GM23338 (cell line): ENCODE data around the gene UVRAG. TPM values are rescaled to one million over a fixed set of nuclear protein-coding genes. Genes with fewer than 3 reads are reported as not detected.

Source experiments
- ATAC-seq: fragments of 200-7000 bp; cut with Tn5 transposase; 3 replicates; pipeline ENCODE4 v1.9.1; 2020
- DNase-seq: peaks from one replicate; pipeline ENCODE4 v3.0.0-alpha.2; 2015; ENCODE audit warnings: low spot score
- H2AFZ ChIP-seq: fragments of 200-600 bp; sonication (generic); 2 replicates; pipeline ENCODE4 v1.8.0; 2016; ENCODE audit warnings: antibody characterized with exemption, mild to moderate bottlenecking, moderate library complexity
- H3F3A ChIP-seq: fragments of 200-600 bp; sonication (generic); replicated peaks from 2 replicates; pipeline ENCODE4 v1.8.0; 2017; ENCODE audit warnings: antibody characterized with exemption, mixed run types, low read depth
- H3K27ac ChIP-seq: fragments of 200-600 bp; sonication (generic); 2 replicates; pipeline ENCODE4 v1.6.1; 2016; ENCODE audit warnings: low read depth
- H3K27me3 ChIP-seq: fragments of 200-600 bp; sonication (generic); 2 replicates; pipeline ENCODE4 v1.8.0; 2016; ENCODE audit warnings: mild to moderate bottlenecking, mixed run types, moderate library complexity; ENCODE audit not compliant: insufficient read depth
- H3K36me3 ChIP-seq: fragments of 200-600 bp; sonication (generic); 2 replicates; pipeline ENCODE4 v1.8.0; 2016; ENCODE audit warnings: mild to moderate bottlenecking; ENCODE audit not compliant: insufficient read depth
- H3K4me1 ChIP-seq: fragments of 200-600 bp; sonication (generic); 2 replicates; pipeline ENCODE4 v1.8.0; 2016; ENCODE audit warnings: mild to moderate bottlenecking, moderate library complexity; ENCODE audit not compliant: insufficient read depth
- H3K4me2 ChIP-seq: fragments of 200-600 bp; sonication (generic); 2 replicates; pipeline ENCODE4 v1.7.1; 2017; ENCODE audit warnings: mixed run types
- H3K4me3 ChIP-seq: fragments of 200-600 bp; sonication (generic); 2 replicates; pipeline ENCODE4 v1.6.1; 2016; ENCODE audit warnings: mixed run types
- H3K79me2 ChIP-seq: fragments of 200-600 bp; sonication (generic); replicated peaks from 2 replicates; pipeline ENCODE4 v1.8.0; 2017; ENCODE audit warnings: mild to moderate bottlenecking; ENCODE audit not compliant: insufficient read depth
- H3K9me2 ChIP-seq: fragments of 200-600 bp; sonication (generic); 2 replicates; pipeline ENCODE4 v1.8.0; 2017; ENCODE audit not compliant: insufficient read depth
- H4K20me1 ChIP-seq: fragments of 200-600 bp; sonication (generic); replicated peaks from 2 replicates; pipeline ENCODE4 v1.8.0; 2017; ENCODE audit warnings: mild to moderate bottlenecking; ENCODE audit not compliant: insufficient read depth
- H3K27ac Mint-ChIP-seq: 2 replicates; pipeline ENCODE4 v1.8.0; 2020; ENCODE audit warnings: inconsistent platforms, mild to moderate bottlenecking, moderate library complexity, mixed read lengths
- H3K27me3 Mint-ChIP-seq: 3 replicates; pipeline ENCODE4 v1.8.0; 2022; ENCODE audit warnings: low read depth, mild to moderate bottlenecking, moderate library complexity, mixed read lengths, inconsistent platforms; ENCODE audit not compliant: insufficient read depth, poor library complexity
- H3K36me3 Mint-ChIP-seq: 3 replicates; pipeline ENCODE4 v1.8.0; 2021; ENCODE audit warnings: low read depth, mild to moderate bottlenecking, inconsistent platforms, moderate library complexity, mixed read lengths
- H3K4me1 Mint-ChIP-seq: 3 replicates; pipeline ENCODE4 v1.8.0; 2020; ENCODE audit warnings: mild to moderate bottlenecking, inconsistent platforms, mixed read lengths
- H3K4me3 Mint-ChIP-seq: 3 replicates; pipeline ENCODE4 v1.8.0; 2021; ENCODE audit warnings: moderate library complexity, mild to moderate bottlenecking, inconsistent platforms, mixed read lengths
- H3K9me3 Mint-ChIP-seq: 3 replicates; pipeline ENCODE4 v1.8.0; 2020; ENCODE audit warnings: moderate library complexity, mild to moderate bottlenecking, inconsistent platforms, mixed read lengths
- CREB1 ChIP-seq: fragments of 250-450 bp; sonication (Bioruptor Pico); IDR thresholded peaks from 2 replicates; pipeline ENCODE4 v1.5.0; 2020; ENCODE audit warnings: low read depth, mild to moderate bottlenecking, moderate library complexity
- EZH2 ChIP-seq: fragments of 200-600 bp; sonication (generic); IDR thresholded peaks from one replicate; pipeline ENCODE4 v1.8.0; 2017; ENCODE audit warnings: antibody characterized with exemption, mild to moderate bottlenecking, low read depth; ENCODE audit not compliant: unreplicated experiment
- NANOG ChIP-seq: IDR thresholded peaks from 2 replicates; pipeline ENCODE4 v1.6.1; 2016; ENCODE audit warnings: antibody characterized with exemption, borderline replicate concordance
- POLR2AphosphoS5 ChIP-seq: IDR thresholded peaks from 2 replicates; pipeline ENCODE4 v1.6.1; 2016; ENCODE audit warnings: antibody characterized with exemption, low read depth
- STAT1 ChIP-seq: IDR thresholded peaks from one replicate; pipeline ENCODE4 v1.6.1; 2016; ENCODE audit warnings: antibody characterized with exemption; ENCODE audit not compliant: unreplicated experiment
- ZNF114 ChIP-seq: fragments of 250-450 bp; sonication (Bioruptor Pico); IDR thresholded peaks from 2 replicates; pipeline ENCODE4 v1.5.0; 2020; ENCODE audit warnings: mild to moderate bottlenecking, moderate library complexity
- ZNF331 ChIP-seq: fragments of 250-450 bp; sonication (Bioruptor Pico); IDR thresholded peaks from 2 replicates; pipeline ENCODE4 v1.5.0; 2020; ENCODE audit warnings: low read depth, mild to moderate bottlenecking, moderate library complexity
- polyA plus RNA-seq: library from polyadenylated mRNA; unstranded; fragments of >200 nt; fragmentation: Nextera tagmentation; extraction: Ambion mirVana; gene quantifications from 2 replicates; pipeline ENCODE4 v1.2.1, GENCODE V29; 2016
- total RNA-seq: library from RNA; depleted of rRNA; stranded (reverse); fragments of >200 nt; shearing (Covaris generic); gene quantifications from 2 replicates; pipeline ENCODE4 v1.2.3, GENCODE V29; 2014
- TF ChIP-seq, protein P1 (sequence below), 2 experiments: fragments of 200-600 bp in 1 of 2; sonication (generic) in 1 of 2; conservative IDR thresholded peaks; 2 replicates each; pipeline versions ENCODE4 v1.5.1 to v1.6.1; 2016 to 2017; ENCODE audit warnings: antibody characterized with exemption in 2 of 2, low read depth in 2 of 2, mild to moderate bottlenecking in 2 of 2, moderate library complexity in 1 of 2
- TF ChIP-seq, protein P2 (sequence below): IDR thresholded peaks from 2 replicates; pipeline ENCODE4 v1.6.1; 2016; ENCODE audit warnings: antibody characterized with exemption
- TF ChIP-seq, protein P3 (sequence below): fragments of 250-450 bp; sonication (Bioruptor Pico); IDR thresholded peaks from 2 replicates; pipeline ENCODE4 v1.5.0; 2020; ENCODE audit warnings: mild to moderate bottlenecking, moderate library complexity

UVRAG gene
- total and polyA plus RNA-seq, 2 experiments from 2014 or later, result 15.3 to 17.4 TPM

DNA sequence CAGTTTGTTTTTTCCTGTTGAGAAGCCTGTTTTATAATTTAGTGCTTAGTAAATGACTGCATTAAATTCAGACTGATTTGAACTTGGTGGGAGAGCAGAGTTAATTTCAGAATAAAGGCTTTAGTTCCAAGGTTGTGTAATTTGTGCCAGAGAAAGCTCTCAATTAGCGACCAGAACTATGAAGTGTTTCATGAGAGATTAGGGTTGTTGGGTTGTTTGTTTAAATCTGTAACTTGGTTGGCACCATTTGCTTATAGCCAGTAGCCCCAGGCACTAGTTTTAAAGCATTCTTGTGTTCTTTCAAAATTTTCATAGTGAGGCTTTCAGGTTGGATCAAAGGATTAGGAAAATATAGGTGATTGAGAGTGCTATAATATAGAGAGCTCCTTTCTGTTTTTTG, 25.5 kb downstream of the UVRAG start (continued):
- no peak for TF ChIP-seq ZNF331 (CRISPR knock-in tag)
- TF ChIP-seq, protein P1, sequence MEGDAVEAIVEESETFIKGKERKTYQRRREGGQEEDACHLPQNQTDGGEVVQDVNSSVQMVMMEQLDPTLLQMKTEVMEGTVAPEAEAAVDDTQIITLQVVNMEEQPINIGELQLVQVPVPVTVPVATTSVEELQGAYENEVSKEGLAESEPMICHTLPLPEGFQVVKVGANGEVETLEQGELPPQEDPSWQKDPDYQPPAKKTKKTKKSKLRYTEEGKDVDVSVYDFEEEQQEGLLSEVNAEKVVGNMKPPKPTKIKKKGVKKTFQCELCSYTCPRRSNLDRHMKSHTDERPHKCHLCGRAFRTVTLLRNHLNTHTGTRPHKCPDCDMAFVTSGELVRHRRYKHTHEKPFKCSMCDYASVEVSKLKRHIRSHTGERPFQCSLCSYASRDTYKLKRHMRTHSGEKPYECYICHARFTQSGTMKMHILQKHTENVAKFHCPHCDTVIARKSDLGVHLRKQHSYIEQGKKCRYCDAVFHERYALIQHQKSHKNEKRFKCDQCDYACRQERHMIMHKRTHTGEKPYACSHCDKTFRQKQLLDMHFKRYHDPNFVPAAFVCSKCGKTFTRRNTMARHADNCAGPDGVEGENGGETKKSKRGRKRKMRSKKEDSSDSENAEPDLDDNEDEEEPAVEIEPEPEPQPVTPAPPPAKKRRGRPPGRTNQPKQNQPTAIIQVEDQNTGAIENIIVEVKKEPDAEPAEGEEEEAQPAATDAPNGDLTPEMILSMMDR (conservative IDR thresholded peaks at IDR 0.05; ENCODE audit: low read depth in 2 of 2), result no peak

DNA sequence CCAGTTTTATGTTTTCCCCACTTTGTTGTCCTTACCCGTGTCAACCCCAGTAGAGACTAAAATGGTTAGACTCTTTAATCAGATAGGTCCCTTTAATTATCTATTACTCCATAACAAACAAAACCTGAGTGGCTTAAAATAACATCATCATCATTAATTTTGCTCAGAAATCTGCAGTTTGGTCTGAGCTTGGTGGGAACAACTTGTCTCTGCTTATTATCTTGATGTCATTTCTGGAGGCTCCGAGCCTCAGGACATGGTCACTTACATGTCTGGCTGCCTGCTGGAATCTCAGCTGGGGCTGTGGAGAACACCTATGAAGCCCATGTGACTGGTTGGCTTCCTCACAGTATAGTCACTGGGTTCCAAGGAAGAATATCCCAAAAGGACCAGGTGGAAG, 26.7 kb downstream of the UVRAG start:
- Histone ChIP-seq H3F3A (no peaks in the 10 kb centered on the region), H3K4me1 (peaks cover 10% of the 10 kb centered on the region; the same call in 1 of the 2 replicates), H2AFZ (no peak overlapping the region), H3K4me3 (no peak overlapping the region), H3K27me3 (no peaks in the 10 kb centered on the region), H3K36me3 (no peaks in the 10 kb centered on the region), H3K4me2 (no peak overlapping the region), H4K20me1 (0 out of 2 replicates have a peak, but pooled peaks cover 9% of the 10 kb centered on the region), H3K79me2 (peaks cover 35% of the 10 kb centered on the region), H3K27ac (no peak overlapping the region), H3K9me2 (no peaks in the 10 kb centered on the region)
- Mint-ChIP-seq H3K27me3 (no peaks in the 10 kb centered on the region), H3K27ac (no peak overlapping the region), H3K36me3 (no peaks in the 10 kb centered on the region; the same call in 2 of the 3 replicates), H3K4me3 (no peak overlapping the region), H3K4me1 (peaks cover 11% of the 10 kb centered on the region; the same call in 2 of the 3 replicates), H3K9me3 (no peaks in the 10 kb centered on the region)
- no peak for ATAC-seq
- no peak for DNase-seq
- TF ChIP-seq, protein P1 (conservative IDR thresholded peaks at IDR 0.05; ENCODE audit: low read depth in 2 of 2), result no peak
- TF ChIP-seq ZNF331 (CRISPR knock-in tag) (no peak), ZNF114 (CRISPR knock-in tag) (no peak), EZH2 (no peak), NANOG (no peak), STAT1 (no peak), CREB1 (CRISPR knock-in tag) (no peak), POLR2AphosphoS5 (no peak)
- TF ChIP-seq, protein P2, sequence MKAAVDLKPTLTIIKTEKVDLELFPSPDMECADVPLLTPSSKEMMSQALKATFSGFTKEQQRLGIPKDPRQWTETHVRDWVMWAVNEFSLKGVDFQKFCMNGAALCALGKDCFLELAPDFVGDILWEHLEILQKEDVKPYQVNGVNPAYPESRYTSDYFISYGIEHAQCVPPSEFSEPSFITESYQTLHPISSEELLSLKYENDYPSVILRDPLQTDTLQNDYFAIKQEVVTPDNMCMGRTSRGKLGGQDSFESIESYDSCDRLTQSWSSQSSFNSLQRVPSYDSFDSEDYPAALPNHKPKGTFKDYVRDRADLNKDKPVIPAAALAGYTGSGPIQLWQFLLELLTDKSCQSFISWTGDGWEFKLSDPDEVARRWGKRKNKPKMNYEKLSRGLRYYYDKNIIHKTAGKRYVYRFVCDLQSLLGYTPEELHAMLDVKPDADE, result no peak
- TF ChIP-seq, protein P3, sequence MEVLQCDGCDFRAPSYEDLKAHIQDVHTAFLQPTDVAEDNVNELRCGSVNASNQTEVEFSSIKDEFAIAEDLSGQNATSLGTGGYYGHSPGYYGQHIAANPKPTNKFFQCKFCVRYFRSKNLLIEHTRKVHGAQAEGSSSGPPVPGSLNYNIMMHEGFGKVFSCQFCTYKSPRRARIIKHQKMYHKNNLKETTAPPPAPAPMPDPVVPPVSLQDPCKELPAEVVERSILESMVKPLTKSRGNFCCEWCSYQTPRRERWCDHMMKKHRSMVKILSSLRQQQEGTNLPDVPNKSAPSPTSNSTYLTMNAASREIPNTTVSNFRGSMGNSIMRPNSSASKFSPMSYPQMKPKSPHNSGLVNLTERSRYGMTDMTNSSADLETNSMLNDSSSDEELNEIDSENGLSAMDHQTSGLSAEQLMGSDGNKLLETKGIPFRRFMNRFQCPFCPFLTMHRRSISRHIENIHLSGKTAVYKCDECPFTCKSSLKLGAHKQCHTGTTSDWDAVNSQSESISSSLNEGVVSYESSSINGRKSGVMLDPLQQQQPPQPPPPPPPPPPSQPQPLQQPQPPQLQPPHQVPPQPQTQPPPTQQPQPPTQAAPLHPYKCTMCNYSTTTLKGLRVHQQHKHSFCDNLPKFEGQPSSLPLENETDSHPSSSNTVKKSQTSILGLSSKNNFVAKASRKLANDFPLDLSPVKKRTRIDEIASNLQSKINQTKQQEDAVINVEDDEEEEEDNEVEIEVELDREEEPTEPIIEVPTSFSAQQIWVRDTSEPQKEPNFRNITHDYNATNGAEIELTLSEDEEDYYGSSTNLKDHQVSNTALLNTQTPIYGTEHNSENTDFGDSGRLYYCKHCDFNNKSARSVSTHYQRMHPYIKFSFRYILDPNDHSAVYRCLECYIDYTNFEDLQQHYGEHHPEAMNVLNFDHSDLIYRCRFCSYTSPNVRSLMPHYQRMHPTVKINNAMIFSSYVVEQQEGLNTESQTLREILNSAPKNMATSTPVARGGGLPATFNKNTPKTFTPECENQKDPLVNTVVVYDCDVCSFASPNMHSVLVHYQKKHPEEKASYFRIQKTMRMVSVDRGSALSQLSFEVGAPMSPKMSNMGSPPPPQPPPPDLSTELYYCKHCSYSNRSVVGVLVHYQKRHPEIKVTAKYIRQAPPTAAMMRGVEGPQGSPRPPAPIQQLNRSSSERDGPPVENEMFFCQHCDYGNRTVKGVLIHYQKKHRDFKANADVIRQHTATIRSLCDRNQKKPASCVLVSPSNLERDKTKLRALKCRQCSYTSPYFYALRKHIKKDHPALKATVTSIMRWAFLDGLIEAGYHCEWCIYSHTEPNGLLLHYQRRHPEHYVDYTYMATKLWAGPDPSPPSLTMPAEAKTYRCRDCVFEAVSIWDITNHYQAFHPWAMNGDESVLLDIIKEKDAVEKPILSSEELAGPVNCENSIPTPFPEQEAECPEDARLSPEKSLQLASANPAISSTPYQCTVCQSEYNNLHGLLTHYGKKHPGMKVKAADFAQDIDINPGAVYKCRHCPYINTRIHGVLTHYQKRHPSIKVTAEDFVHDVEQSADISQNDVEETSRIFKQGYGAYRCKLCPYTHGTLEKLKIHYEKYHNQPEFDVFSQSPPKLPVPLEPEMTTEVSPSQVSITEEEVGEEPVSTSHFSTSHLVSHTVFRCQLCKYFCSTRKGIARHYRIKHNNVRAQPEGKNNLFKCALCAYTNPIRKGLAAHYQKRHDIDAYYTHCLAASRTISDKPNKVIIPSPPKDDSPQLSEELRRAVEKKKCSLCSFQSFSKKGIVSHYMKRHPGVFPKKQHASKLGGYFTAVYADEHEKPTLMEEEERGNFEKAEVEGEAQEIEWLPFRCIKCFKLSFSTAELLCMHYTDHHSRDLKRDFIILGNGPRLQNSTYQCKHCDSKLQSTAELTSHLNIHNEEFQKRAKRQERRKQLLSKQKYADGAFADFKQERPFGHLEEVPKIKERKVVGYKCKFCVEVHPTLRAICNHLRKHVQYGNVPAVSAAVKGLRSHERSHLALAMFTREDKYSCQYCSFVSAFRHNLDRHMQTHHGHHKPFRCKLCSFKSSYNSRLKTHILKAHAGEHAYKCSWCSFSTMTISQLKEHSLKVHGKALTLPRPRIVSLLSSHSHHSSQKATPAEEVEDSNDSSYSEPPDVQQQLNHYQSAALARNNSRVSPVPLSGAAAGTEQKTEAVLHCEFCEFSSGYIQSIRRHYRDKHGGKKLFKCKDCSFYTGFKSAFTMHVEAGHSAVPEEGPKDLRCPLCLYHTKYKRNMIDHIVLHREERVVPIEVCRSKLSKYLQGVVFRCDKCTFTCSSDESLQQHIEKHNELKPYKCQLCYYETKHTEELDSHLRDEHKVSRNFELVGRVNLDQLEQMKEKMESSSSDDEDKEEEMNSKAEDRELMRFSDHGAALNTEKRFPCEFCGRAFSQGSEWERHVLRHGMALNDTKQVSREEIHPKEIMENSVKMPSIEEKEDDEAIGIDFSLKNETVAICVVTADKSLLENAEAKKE (CRISPR knock-in tag), result no peak
